IPS DF 19.7 (cell line): ENCODE measurements around the gene LCE6A.

Experiments used
- DNase-seq: peaks from one replicate; pipeline ENCODE4 v3.0.0-alpha.2; 2013; ENCODE audit warnings: low read depth, low spot score

The LCE6A gene

DNA sequence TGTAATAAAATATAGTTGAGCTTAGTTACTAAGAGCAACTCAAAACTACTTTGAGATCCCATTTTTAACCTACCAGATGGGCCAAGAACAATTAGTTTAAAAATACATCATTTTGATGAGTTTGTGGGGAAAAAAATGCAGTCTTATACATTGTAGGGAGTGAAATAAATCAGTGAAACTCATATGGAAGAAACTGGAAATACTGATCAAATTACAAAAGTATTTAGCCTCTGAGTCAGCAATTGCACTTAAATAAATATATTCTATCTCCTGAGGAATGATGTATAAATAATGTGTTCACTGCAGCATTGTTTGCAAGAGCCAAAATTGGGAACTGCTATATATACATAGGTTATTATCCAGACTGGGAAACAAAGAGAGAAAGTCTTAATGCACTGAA lies 30.8 kb downstream of the LCE6A start:
- DNase-seq, result no peak

DNA sequence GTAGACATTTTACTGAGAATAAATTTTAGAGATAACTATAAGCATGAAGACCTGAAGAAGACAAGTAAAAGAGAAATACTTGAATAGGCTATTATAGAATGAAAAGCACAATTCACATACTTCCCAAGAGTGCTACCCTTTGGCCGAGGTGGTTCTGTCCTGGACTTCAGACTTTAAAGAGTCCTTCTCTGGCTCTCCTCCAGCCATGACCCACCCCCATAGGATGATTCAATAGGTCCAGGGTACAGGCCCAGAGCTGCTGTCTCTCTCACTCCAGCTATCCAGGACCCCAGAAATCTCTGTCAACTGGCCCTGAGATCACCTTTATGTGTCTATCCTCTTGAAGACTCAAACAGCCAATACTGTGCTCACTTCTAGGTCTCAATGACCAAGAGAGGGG lies 34.2 kb downstream of the LCE6A start:
- DNase-seq, result no peak

DNA sequence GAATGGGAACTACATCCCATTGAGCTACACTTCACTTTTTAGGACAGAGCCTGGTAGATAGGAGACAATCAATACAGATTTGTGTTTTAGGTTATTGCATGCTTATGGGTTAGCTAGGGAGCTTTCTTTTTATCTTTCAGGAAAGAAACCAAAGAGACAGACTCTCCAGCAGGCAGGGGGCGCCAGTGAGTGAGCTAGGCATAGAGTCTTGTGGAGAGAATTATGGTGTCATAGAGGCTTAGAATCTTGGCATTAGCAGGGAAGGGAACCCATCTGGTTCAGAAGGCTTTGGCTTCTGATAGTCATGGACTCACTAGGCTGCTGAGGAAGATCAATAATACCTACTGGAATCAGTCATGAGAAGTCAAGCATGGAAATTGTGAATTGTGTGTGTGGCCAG lies 35.4 kb downstream of the LCE6A start, which contains the start of gene SMCP:
SMCP (plus strand) TSS at position 281 of the 400 bp plus-strand sequence. CDS start 6,101 bp downstream, outside the sequence.
- no peak for DNase-seq

DNA sequence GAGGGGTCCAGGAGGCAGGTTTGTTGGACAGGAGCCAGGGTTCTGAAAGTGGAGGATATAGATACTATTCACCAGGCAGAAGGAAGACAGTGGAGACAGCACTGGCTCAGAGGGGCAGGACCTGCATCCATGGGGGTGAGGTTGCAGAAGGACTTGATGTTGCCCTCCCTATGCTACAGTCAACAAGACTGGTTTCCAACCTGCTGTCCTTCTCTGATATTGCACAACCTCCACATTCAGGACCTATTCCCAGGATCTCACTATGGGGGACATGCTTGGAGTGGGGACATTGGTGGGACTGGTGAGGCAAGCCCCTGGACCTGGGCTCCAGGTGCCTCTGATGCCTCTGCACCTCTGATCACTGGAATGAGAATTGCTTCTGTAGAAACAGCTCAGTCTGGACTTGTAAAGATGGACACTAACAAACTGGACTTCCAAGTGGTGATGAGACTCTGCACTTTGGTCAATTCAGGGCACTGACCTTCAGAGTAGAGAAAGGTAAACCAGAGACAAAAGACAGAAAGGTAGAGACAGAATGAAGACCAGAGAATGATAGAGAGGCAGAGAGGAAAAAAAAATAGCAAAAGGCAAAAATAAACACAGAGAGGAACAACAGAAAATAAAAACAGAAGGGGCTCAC lies 37.0 kb downstream of the LCE6A start:
- DNase-seq, result no peak

DNA sequence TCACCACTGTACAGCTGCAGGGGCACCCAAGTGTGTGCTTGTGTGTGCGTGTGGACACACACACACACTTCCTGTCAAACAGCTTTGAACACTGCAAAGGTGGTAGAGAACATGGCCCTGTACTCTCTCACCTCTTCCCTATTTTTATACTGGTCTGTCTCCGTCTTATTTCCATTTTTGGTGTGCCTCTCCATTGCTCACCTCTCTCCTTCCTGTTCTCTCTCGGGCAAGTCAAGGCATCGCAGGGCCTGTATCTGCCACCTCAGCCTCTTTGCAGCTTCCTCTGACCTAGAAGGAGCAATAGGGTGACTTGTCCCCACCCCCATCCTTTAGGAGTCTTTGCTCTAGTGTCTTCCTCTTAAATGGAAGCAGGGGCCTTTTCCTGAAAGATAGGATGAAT lies 37.7 kb downstream of the LCE6A start:
- DNase-seq, result no peak

DNA sequence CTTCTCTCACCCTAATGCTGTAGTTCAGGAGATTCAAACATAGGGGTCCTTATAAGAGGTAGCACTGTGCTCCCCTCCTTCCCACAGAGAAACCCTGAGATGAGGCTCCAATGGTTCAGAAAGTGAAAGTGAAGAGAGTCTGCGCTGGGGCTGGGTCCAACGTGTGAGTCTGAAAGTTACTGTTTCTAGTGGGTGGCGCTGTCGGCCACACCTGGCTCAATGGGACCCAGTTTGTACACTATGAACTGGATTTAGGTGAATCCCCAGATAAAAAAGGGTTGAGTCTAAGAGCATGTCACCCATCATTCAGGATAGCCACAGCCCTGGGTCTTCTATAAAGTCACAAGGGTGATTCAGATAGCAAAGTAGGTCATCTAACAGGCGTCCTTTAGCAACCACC lies 38.3 kb downstream of the LCE6A start:
- DNase-seq, result no peak

DNA sequence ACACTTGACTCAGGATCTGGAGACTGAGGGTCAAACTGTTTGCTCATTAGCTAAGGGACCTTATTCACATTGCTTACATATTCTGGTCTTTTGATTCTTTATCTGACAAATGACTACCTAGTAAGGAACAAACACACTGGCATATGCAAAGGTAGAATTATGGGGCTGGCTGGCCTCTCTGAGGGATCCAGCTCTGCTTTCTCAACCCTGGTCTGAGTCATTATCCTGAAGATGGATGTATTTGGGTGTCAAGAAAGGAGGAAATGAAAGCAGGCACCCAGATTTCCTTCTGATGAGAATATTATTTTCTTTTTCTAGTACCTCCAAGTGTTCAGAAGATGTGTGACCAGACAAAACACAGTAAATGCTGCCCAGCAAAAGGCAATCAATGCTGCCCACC lies 41.4 kb downstream of the LCE6A start:
- no peak for DNase-seq

DNA sequence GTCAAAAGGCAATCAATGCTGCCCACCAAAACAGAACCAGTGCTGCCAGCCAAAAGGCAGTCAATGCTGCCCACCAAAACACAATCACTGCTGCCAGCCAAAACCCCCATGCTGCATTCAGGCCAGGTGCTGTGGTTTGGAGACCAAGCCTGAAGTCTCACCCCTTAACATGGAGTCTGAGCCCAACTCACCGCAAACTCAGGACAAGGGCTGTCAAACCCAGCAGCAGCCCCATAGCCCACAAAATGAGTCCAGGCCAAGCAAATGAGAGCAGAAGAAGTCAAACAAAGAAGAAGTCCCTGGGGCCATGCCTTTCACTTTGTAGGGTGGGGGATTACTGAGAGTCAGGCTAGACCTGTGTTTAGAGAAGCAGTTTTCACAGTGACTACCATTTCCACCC lies 41.9 kb downstream of the LCE6A start:
- no peak for DNase-seq

DNA sequence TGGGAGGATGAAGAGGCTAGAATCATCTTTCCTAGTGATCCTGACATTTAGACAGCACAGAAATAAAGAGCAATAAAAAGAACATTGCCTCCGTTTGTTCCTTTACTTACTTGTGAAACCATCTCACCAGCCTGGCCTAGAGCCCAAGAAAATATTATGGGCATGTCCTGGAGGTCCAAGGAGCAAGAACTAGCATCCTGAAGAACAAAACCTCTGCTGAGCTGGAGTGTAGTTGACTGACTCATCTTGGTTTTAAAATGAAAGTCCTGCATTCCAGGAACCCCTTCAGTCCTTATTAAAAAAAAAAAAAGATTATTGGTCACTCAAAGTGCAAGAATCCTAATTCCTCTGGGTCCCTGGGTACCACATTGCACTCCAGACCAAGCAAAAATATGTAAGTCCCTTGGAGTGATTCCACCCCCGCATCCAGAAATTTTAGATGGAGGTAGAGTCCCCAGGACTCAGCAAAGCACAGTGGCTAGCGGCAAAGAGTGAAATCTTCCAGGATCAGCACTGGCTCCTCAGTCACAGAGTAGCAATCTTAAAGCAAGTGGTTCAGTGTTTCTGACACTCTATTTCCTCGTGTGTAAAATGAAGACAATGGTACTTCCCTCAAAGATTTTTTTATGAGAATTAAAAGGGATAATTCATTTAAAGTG lies 42.4 kb downstream of the LCE6A start:
- no peak for DNase-seq

DNA sequence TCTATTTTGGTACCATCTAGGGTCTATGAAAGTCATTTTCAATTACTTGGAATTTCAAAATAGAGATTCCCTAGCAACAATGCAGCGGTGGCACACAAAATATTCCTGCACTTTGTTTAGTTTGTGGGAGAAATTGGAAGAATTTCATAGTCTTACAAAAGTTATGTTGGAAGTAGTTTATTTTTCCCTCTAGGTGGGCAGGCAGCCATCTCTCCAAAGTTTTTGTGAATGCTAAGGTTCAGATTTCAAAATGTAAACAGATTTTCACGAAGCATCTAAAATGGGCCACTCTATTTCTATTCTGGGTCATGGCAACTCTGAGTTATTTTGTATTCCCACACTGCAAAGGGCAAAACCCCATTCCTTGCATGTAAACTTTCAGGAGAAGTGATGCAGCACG lies 43.4 kb downstream of the LCE6A start:
- no peak for DNase-seq

DNA sequence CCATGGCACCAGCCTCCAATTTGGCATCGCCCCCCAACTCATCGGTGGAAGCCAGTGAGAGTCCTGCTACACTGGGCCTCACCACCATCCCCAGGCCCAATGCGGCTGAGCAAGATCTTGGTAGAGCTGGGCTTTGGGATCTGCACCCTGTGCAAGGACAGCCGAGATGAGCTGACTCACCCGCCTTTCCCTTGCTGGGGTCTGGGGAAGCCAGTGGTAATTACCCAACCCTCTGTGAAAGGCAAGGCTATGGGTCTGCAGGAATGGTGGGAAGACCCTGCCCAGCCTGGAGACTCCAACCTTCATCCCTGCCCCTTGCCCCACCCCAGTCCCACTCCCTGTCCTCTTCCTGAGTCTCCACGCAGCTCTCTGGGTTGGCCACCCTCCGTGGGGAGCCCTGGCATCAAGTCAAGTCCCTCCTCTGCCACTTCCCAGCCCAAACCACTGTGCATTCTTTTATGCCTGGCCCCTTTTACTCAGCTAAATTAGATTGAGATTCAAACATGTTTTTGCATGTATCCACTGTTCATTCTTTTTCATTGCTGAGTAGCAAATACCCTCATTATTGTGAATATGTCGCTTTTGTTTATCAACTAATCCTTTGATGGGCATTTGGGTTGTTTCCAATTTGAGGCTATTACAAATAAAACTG lies 44.2 kb downstream of the LCE6A start:
- DNase-seq, result no peak

DNA sequence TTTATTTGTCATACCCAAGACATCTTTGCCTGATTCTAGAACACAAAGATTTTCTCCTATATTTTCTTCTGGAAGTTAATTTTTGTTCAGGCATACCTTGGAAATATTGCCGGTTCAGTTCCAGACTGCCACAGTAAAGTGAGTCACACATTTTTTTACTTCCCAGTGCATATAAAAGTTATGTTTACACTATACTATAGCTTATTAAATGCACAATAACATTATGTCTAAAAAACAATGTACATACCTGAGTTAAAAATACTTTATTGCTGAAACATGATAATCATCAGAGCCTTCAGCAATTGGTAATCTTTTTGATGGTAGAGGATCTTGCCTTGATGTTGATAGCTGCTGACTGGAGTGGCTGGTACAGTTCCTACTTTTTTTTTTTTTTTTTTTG lies 45.5 kb downstream of the LCE6A start:
- DNase-seq, result no peak
